Upper lobe of left lung (tissue), 6 donors: Measurements from ENCODE around the gene NPEPPS. TPM values are rescaled to one million over a fixed set of nuclear protein-coding genes. Genes with fewer than 3 reads are reported as not detected.

Source experiments
- ATAC-seq, 2 donors: fragments of 200-7000 bp; cut with Tn5 transposase; one replicate each; pipeline ENCODE4 v1.9.1; 2022; ENCODE audit warnings: mild to moderate bottlenecking in 2 of 2, moderate library complexity in 2 of 2; ENCODE audit not compliant: low FRiP score in 2 of 2
- DNase-seq, 2 donors: peaks; one replicate each; pipeline ENCODE4 v3.0.0-alpha.2; 2019 to 2020
- H3K27ac ChIP-seq, 4 donors: fragments of 200-600 bp; sonication (generic); one replicate each; pipeline ENCODE4 v1.5.1; 2016 to 2019
- H3K27me3 ChIP-seq, 4 donors: fragments of 200-600 bp; sonication (generic); one replicate each; pipeline ENCODE4 v1.5.1; 2017 to 2019
- H3K36me3 ChIP-seq, 4 donors: fragments of 200-600 bp; sonication (generic); one replicate each; pipeline ENCODE4 v1.5.1; 2016 to 2019
- H3K4me1 ChIP-seq, 4 donors: fragments of 200-600 bp; sonication (generic); one replicate each; pipeline ENCODE4 v1.5.1; 2018 to 2019
- H3K4me3 ChIP-seq, 4 donors: fragments of 200-600 bp; sonication (generic); one replicate each; pipeline ENCODE4 v1.5.1; 2017 to 2019; ENCODE audit warnings: mild to moderate bottlenecking in 2 of 4, moderate library complexity in 1 of 4
- H3K9me3 ChIP-seq, 4 donors: fragments of 200-600 bp; sonication (generic); one replicate each; pipeline ENCODE4 v1.5.1; 2018 to 2019
- CTCF ChIP-seq, 6 experiments: fragments of 450-650 bp in 4 of 6; fragments of 200-600 bp in 2 of 6; sonication (generic) in 2 of 6; IDR thresholded peaks; one replicate each; pipeline ENCODE4 v1.5.1; 2016 to 2019; ENCODE audit warnings: antibody characterized with exemption in 6 of 6
- EP300 ChIP-seq, 4 donors: sonication (generic); formaldehyde crosslinking; IDR thresholded peaks; one replicate each; pipeline ENCODE4 v1.5.1; 2017; ENCODE audit warnings: antibody characterized with exemption in 4 of 4, control low read depth in 2 of 4
- POLR2A ChIP-seq, 4 donors: fragments of 450-650 bp; IDR thresholded peaks; one replicate each; pipeline ENCODE4 v1.5.1; 2016 to 2017; ENCODE audit warnings: antibody characterized with exemption in 4 of 4, mild to moderate bottlenecking in 2 of 4
- POLR2AphosphoS5 ChIP-seq, 2 donors: sonication (generic); formaldehyde crosslinking; IDR thresholded peaks; one replicate each; pipeline ENCODE4 v1.5.1; 2017; ENCODE audit warnings: antibody characterized with exemption in 2 of 2
- WGBS, 2 donors: methylation state at CpG; one replicate each; pipeline ENCODE4 v1.1.5; 2017 to 2018; 5-methylcytosine and 5-hydroxymethylcytosine counted together
- total RNA-seq, 6 donors: library from RNA; depleted of rRNA in 4 of 6; stranded (reverse); fragments of >200 nt in 4 of 6; gene quantifications; one replicate each; pipeline versions ENCODE4 v1.1.0 to v1.2.1, GENCODE V29; 2016 to 2021
- donor health status: DM: no; HTN: no; CAD: no; lungs with moderate emphysema.
- donor health status: DM: no; HTN: yes; CAD: no; lungs with severe emphysema.

The NPEPPS gene
- total RNA-seq, 6 donors from 2014 or later: 82.8 to 359 (median 114) TPM

- TF ChIP-seq POLR2AphosphoS5 (IDR thresholded peaks at IDR 0.05) (no peak), POLR2A (IDR thresholded peaks at IDR 0.05) (no peak), CTCF (IDR thresholded peaks at IDR 0.05) (no peak)
- Histone ChIP-seq H3K4me1 (peaks cover under 1 to 11% (median under 1%) of the 10 kb centered on the region in 4 donors), H3K27me3 (no peaks in the 10 kb centered on the region), H3K9me3 (no peaks in the 10 kb centered on the region), H3K36me3 (no peaks in the 10 kb centered on the region), H3K4me3 (no peak overlapping the region), H3K27ac (no peak overlapping the region)
- WGBS, 2 donors: 85 to 100% methylated on average over 2 of the region's 2 CpGs
- no peak for ATAC-seq
- DNase-seq: no peak
These were observed 112.2 kb downstream of the NPEPPS start for GRCh38 chr17:47643116-47643515.

DNA sequence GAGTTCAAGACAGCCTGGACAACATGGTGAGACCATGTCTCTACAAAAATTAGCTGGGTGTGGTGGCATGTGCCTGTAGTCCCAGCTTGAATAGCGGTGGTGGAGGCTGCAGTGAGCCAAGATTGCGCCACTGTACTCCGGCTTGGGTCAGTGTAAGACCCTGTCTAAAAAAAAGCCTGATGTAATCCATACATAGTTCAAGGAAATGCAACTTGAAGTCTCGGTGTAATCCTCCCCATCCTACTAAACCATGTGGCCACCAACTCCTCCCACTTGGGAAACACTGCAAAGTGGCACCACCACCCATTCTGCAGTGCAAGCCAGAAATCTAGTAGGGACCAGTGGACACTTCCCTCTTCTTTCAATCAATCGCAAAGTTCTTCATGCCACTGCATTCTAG is 113.4 kb downstream of the NPEPPS start:
- WGBS, 2 donors: 67 to 79% methylated on average over 5 of the region's 5 CpGs
- Histone ChIP-seq H3K27me3 (no peaks in the 10 kb centered on the region), H3K4me1 (peaks cover 8 to 20% (median 9%) of the 10 kb centered on the region in 4 donors), H3K4me3 (no peak overlapping the region), H3K36me3 (no peaks in the 10 kb centered on the region), H3K27ac (no peak overlapping the region), H3K9me3 (no peaks in the 10 kb centered on the region)
- DNase-seq (peak in 1 of 2 donors; percentile 23), ATAC-seq (no peak)
- TF ChIP-seq EP300 (IDR thresholded peaks at IDR 0.05): no peak
- TF ChIP-seq CTCF (IDR thresholded peaks at IDR 0.05): no peak
- no peak for TF ChIP-seq POLR2AphosphoS5 (IDR thresholded peaks at IDR 0.05)
- no peak for TF ChIP-seq POLR2A (IDR thresholded peaks at IDR 0.05)

- WGBS, 2 donors: 0% methylated on average over 45 to 71 of the region's 74 CpGs
- Histone ChIP-seq H3K36me3 (peaks cover 15 to 28% (median 24%) of the 10 kb centered on the region in 4 donors), H3K4me1 (peaks cover 20 to 58% (median 30%) of the 10 kb centered on the region in 4 donors), H3K4me3 (peak within 1 kb of the TSS; percentile 93 to 98 (median 94)), H3K27me3 (no peaks in the 10 kb centered on the region), H3K27ac (peak within 1 kb of the TSS; percentile 85 to 99 (median 96)), H3K9me3 (no peaks in the 10 kb centered on the region)
- ATAC-seq: peak; percentile 95 to 97
- TF ChIP-seq POLR2AphosphoS5 (IDR thresholded peaks at IDR 0.05) (peak; percentile 87 to 92), POLR2A (IDR thresholded peaks at IDR 0.05) (peak in 2 of 4 donors; percentile 49 to 84), CTCF (IDR thresholded peaks at IDR 0.05) (peak in 3 of 6 experiments; percentile 18 to 39 (median 26)), EP300 (IDR thresholded peaks at IDR 0.05) (peak in 1 of 4 donors; percentile 76)
- peak; percentile 99 to 100 for DNase-seq
These were observed 118.5 kb downstream of the NPEPPS start, which contains the start of gene KPNB1 for GRCh38 chr17:47649153-47649971. KPNB1 (plus strand) TSS chr17:47649919; CDS start chr17:47650245, 326 bp downstream.

GRCh38 chr17:47649972-47650524 is 119.1 kb downstream of the NPEPPS start:
- Histone ChIP-seq H3K9me3 (no peaks in the 10 kb centered on the region), H3K4me1 (peaks cover 22 to 65% (median 35%) of the 10 kb centered on the region in 4 donors), H3K27ac (peak overlapping the region; percentile 85 to 99 (median 96)), H3K27me3 (no peaks in the 10 kb centered on the region), H3K36me3 (peaks cover 15 to 35% (median 28%) of the 10 kb centered on the region in 4 donors), H3K4me3 (peak overlapping the region; percentile 93 to 98 (median 94))
- TF ChIP-seq EP300 (IDR thresholded peaks at IDR 0.05) (no peak), POLR2AphosphoS5 (IDR thresholded peaks at IDR 0.05) (peak in 1 of 2 donors; percentile 21), CTCF (IDR thresholded peaks at IDR 0.05) (no peak), POLR2A (IDR thresholded peaks at IDR 0.05) (peak in 1 of 4 donors; percentile 48)
- peak; percentile 2 to 30 for ATAC-seq
- WGBS, 2 donors: 0% methylated on average over 4 to 27 of the region's 48 CpGs
- DNase-seq: no peak
